ENCODE results near the gene CIDEB.
A peak's percentile ranks its signal among the peaks of the same experiment; 100 is the strongest.

Gene CIDEB

GRCh38 chr14:24334431-24335291, 26.9 kb upstream of the CIDEB start, which contains the start of gene ADCY4:
Gene ADCY4, minus strand, starts transcription at chr14:24335071. Its CDS starts 419 bp downstream, at chr14:24334652.
- no peak for TF ChIP-seq CTCF (IDR thresholded peaks at IDR 0.05; ENCODE audit: insufficient read depth, low read length, missing control alignments)
- POLR2A ChIA-PET: interaction anchor here (3.1 kb wide), 1 partner anchor 96 kb away, joined by 23 read pairs; the partner anchor contains the start of genes CBLN3 and KHNYN
- H3K4me3 ChIP-seq (ENCODE audit: low read depth, low read length): peak within 1 kb of the TSS; percentile 48
- no peak for DNase-seq (ENCODE audit: low read depth, low spot score)
- CTCF ChIA-PET: interaction anchor here (1.2 to 37.5 kb wide), 17 partner anchors 11 to 123 kb away, joined by 3 to 1633 read pairs (median 33); partner anchors contain the start of genes CBLN3, CIDEB, DHRS1 and KHNYN

- POLR2A ChIA-PET: interaction anchor here (1.0 to 3.1 kb wide), 2 partner anchors 98 to 101 kb away, joined by 3 to 23 read pairs; partner anchors contain the start of genes CBLN3 and KHNYN
- CTCF ChIA-PET: interaction anchor here (0.7 to 37.5 kb wide), 30 partner anchors 9 to 294 kb away, joined by 3 to 1633 read pairs (median 14); partner anchors contain the start of genes CBLN3, CIDEB, DHRS1 and KHNYN
- TF ChIP-seq CTCF (IDR thresholded peaks at IDR 0.05; ENCODE audit: insufficient read depth, low read length, missing control alignments): peak; percentile 77
- no peak overlapping the region; the same call in 1 of the 2 replicates for H3K4me3 ChIP-seq (ENCODE audit: low read depth, low read length)
- no peak for DNase-seq (ENCODE audit: low read depth, low spot score)
Measured at GRCh38 chr14:24332268-24332993, 24.7 kb upstream of the CIDEB start.

- DNase-seq (ENCODE audit: low read depth, low spot score): no peak
- no peak for TF ChIP-seq CTCF (IDR thresholded peaks at IDR 0.05; ENCODE audit: insufficient read depth, low read length, missing control alignments)
- ChIA-PET CTCF (interaction anchor here (0.7 to 37.5 kb wide), 18 partner anchors 9 to 295 kb away, joined by 3 to 1633 read pairs (median 26); partner anchors contain the start of genes CBLN3, CIDEB, DHRS1 and KHNYN), POLR2A (interaction anchor here (1.0 to 3.1 kb wide), 2 partner anchors 99 to 102 kb away, joined by 3 to 23 read pairs; partner anchors contain the start of genes CBLN3 and KHNYN)
- no peak overlapping the region for H3K4me3 ChIP-seq (ENCODE audit: low read depth, low read length)
Measured at GRCh38 chr14:24331731-24332267, 24.0 kb upstream of the CIDEB start.

GRCh38 chr14:24330973-24331674, 23.3 kb upstream of the CIDEB start:
- ChIA-PET POLR2A (interaction anchor here (1.0 kb wide), 1 partner anchor 101 kb away, joined by 3 read pairs; no protein-coding TSS in a partner anchor), CTCF (interaction anchor here (0.8 to 37.5 kb wide), 14 partner anchors 10 to 273 kb away, joined by 3 to 1633 read pairs (median 26); partner anchors contain the start of genes CBLN3, CIDEB, DHRS1 and KHNYN)
- no peak for DNase-seq (ENCODE audit: low read depth, low spot score)
- no peak for TF ChIP-seq CTCF (IDR thresholded peaks at IDR 0.05; ENCODE audit: insufficient read depth, low read length, missing control alignments)
- H3K4me3 ChIP-seq (ENCODE audit: low read depth, low read length): no peak overlapping the region

- POLR2A ChIA-PET: no interaction called here
- DNase-seq (ENCODE audit: low read depth, low spot score): no peak
- TF ChIP-seq CTCF (IDR thresholded peaks at IDR 0.05; ENCODE audit: insufficient read depth, low read length, missing control alignments): no peak
- CTCF ChIA-PET: interaction anchor here (1.0 to 37.5 kb wide), 9 partner anchors 9 to 98 kb away, joined by 3 to 1633 read pairs (median 23); partner anchors contain the start of genes CBLN3, CIDEB, DHRS1 and KHNYN
- H3K4me3 ChIP-seq (ENCODE audit: low read depth, low read length): no peak overlapping the region
Measured at GRCh38 chr14:24329736-24330135, 22.0 kb upstream of the CIDEB start.

Data from AG04449 (cell line).